GM18873 (cell line): Measurements from ENCODE around the gene SEC14L3.

Source experiments
- ATAC-seq: cut with Tn5 transposase; IDR thresholded peaks from one replicate; pipeline ENCODE4 v1.9.1; 2021; ENCODE audit warnings: mild to moderate bottlenecking, moderate library complexity, moderate number of reproducible peaks; ENCODE audit not compliant: unreplicated experiment, low FRiP score

Gene SEC14L3

DNA sequence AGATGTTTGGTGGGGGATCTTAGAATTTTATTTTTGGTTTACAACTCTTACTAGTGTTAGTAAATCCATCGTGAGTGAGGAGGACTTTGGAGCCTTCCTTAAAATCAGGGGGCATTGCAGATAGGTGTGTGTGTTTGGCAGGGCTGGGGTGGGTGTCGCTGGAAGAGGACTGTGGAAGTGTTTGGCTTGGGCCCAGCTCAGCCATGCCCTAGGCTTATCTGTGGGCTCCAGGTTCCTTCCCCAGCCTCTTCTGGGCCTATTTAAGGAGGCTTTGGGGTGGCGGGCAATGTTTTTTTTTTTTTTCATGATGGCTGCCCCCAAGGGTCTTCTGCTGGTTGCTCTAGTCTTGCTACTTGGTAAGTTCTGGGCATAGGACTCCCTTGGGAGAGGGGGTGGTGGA lies 24.2 kb downstream of the SEC14L3 start:
- no peak for ATAC-seq

GRCh38 chr22:30445438-30446145 lies 26.2 kb downstream of the SEC14L3 start:
- no peak for ATAC-seq

GRCh38 chr22:30444632-30445437 lies 27.0 kb downstream of the SEC14L3 start:
- ATAC-seq = no peak

- ATAC-seq = no peak
Observed at GRCh38 chr22:30441088-30441487, 30.7 kb downstream of the SEC14L3 start.

GRCh38 chr22:30439836-30440235 lies 32.0 kb downstream of the SEC14L3 start:
- ATAC-seq = no peak

- ATAC-seq = no peak
Observed at GRCh38 chr22:30439226-30439625, 32.6 kb downstream of the SEC14L3 start.

GRCh38 chr22:30438559-30438958 lies 33.3 kb downstream of the SEC14L3 start:
- no peak for ATAC-seq

DNA sequence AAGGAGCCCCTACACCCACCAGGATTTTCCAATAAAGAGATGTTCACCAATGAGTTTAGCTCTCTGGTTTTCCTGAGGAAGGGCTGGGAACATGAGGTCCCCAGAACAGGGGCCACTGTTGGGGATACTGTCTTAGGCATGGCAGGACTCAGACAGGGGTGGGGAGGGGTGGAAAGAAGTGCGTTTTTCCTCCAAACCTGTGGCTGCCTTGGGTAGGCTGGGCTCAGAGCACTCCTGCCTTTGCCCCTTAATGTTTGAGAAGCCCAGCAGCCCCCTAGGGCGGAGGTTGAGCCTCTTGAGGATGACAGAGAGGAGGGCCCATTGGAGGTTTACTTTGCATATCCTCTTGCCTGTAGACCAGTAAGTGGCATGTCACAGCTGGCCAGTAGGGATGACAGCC lies 35.6 kb downstream of the SEC14L3 start:
- ATAC-seq = no peak

GRCh38 chr22:30435674-30436126 lies 36.1 kb downstream of the SEC14L3 start:
- no peak for ATAC-seq

DNA sequence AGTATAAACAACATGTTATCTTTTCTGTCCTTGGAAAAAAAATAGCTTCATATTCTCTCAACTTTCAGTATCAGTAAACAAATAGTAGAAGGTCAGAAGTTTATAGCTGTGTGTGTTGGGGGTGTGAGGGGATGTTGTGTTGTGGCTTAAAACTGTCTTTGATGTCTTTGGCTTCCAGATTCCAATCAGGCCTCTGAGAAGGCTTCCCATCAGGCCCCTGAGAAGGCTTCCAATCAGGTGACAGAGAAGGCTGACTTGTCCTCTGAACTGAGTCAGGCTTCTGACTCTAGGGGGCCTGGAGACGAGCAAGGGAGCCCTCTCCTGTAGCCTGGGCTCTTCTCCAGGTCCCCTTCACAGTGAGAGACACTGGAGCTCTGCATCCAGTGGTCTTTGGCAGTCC lies 37.0 kb downstream of the SEC14L3 start:
- no peak for ATAC-seq

DNA sequence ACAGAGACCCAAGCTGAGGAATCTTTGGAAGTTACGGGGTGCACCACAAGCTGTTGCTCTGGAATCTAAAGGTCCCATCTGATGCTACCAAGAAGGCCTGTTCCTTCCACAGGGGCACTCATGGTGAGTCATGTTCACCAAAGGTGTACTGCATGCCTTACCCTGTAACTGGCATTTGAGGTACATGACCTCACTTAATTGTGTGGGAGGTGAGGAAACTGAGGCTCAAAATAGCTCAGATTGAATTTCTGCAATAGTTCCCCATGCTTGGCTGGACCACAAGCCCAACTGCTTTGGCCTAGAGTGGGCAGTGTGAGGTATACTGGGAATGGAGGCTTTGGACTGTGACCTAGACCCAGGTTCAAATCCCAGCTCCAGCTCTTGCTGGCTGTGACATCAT lies 38.0 kb downstream of the SEC14L3 start:
- ATAC-seq = no peak

GRCh38 chr22:30433227-30433626 lies 38.6 kb downstream of the SEC14L3 start:
- no peak for ATAC-seq

GRCh38 chr22:30432520-30432919 lies 39.3 kb downstream of the SEC14L3 start:
- no peak for ATAC-seq

GRCh38 chr22:30432096-30432495 lies 39.7 kb downstream of the SEC14L3 start:
- ATAC-seq = no peak

DNA sequence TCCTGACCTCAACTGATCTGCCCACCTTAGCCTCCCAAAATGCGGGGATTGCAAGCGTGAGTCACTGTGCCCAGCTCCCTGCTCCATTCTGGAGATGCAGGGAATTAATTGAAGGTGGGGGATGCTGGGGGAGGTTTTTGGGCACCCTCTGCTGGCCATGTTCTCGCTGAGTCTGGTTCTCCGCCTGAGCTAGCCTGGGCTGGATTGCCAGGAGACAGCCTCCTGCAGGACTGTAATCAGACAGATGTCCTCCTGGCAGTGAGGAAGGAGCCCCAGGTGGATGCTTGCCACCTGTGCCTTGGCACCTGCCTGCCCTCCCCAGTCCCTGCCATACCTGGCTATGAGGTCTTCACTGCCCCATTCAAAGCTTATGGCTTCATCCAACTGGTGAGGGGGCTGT lies 40.9 kb downstream of the SEC14L3 start:
- no peak for ATAC-seq

- ATAC-seq = no peak
Observed at GRCh38 chr22:30429887-30430286, 41.9 kb downstream of the SEC14L3 start.

- ATAC-seq = no peak
Observed at GRCh38 chr22:30427871-30428270, 43.9 kb downstream of the SEC14L3 start.

- ATAC-seq = no peak
Observed at GRCh38 chr22:30426388-30427353, 45.1 kb downstream of the SEC14L3 start.

GRCh38 chr22:30425616-30426387 lies 46.0 kb downstream of the SEC14L3 start, which contains the start of gene MTFP1:
TSS of gene MTFP1 (plus strand) at chr22:30425768. CDS start at chr22:30425880, 112 bp downstream.
- ATAC-seq = no peak

- no peak for ATAC-seq
Observed at GRCh38 chr22:30425327-30425615, 46.5 kb downstream of the SEC14L3 start.
